ENCODE measurements around the gene DNAJB5. TPM values are rescaled to one million over a fixed set of nuclear protein-coding genes. Genes with fewer than 3 reads are reported as not detected.

The DNAJB5 gene
- total and polyA plus RNA-seq, 2 donors, result 4.1 to 13.4 TPM

GRCh38 chr9:34988218-34989002 lies 1.1 kb upstream of the DNAJB5 start:
- Histone ChIP-seq H3K4me3 (ENCODE audit: low read length in 2 of 2) (peak overlapping the region; percentile 73 to 83), H3K9me3 (ENCODE audit: control insufficient read depth in 2 of 2, insufficient read depth in 1 of 2, low read length in 1 of 2) (no peaks in the 10 kb centered on the region), H3K4me1 (ENCODE audit: control insufficient read depth in 2 of 2, insufficient read depth in 2 of 2, low read length in 2 of 2) (peaks cover 27 to 66% of the 10 kb centered on the region in 2 donors), H3K27me3 (ENCODE audit: control insufficient read depth in 2 of 2, insufficient read depth in 1 of 2, low read length in 1 of 2) (peaks cover 0 to 8% of the 10 kb centered on the region in 2 donors), H3K27ac (ENCODE audit: low read depth in 1 of 2, low read length in 1 of 2) (peak overlapping the region; percentile 58 to 73), H3K36me3 (ENCODE audit: control insufficient read depth in 2 of 2, insufficient read depth in 2 of 2, low read length in 1 of 2) (no peaks in the 10 kb centered on the region)
- DNase-seq (ENCODE audit: low read depth in 6 of 9, low spot score in 9 of 9), result peak in 2 of 9 donors; percentile 32 to 63
- 24% methylated on average over 25 of the region's 25 CpGs for WGBS

- Histone ChIP-seq H3K4me1 (ENCODE audit: control insufficient read depth in 2 of 2, insufficient read depth in 2 of 2, low read length in 2 of 2) (peaks cover 20 to 64% of the 10 kb centered on the region in 2 donors), H3K27ac (ENCODE audit: low read depth in 1 of 2, low read length in 1 of 2) (peak overlapping the region; percentile 66 to 79), H3K9me3 (ENCODE audit: control insufficient read depth in 2 of 2, insufficient read depth in 1 of 2, low read length in 1 of 2) (no peaks in the 10 kb centered on the region), H3K36me3 (ENCODE audit: control insufficient read depth in 2 of 2, insufficient read depth in 2 of 2, low read length in 1 of 2) (peaks cover 0 to 2% of the 10 kb centered on the region in 2 donors), H3K4me3 (ENCODE audit: low read length in 2 of 2) (peak overlapping the region; percentile 73 to 75), H3K27me3 (ENCODE audit: control insufficient read depth in 2 of 2, insufficient read depth in 1 of 2, low read length in 1 of 2) (peaks cover 0 to 8% of the 10 kb centered on the region in 2 donors)
- WGBS, result 20% methylated on average over 39 of the region's 39 CpGs
- peak in 2 of 9 donors; percentile 42 to 56 for DNase-seq (ENCODE audit: low read depth in 6 of 9, low spot score in 9 of 9)
Measured at GRCh38 chr9:34989946-34990635, 546 bp downstream of the DNAJB5 start.

- 85% methylated on average over 7 of the region's 7 CpGs for WGBS
- H3K4me1 ChIP-seq (ENCODE audit: control insufficient read depth in 2 of 2, insufficient read depth in 2 of 2, low read length in 2 of 2), result peaks cover 17 to 54% of the 10 kb centered on the region in 2 donors
- no peak overlapping the region for H3K4me3 ChIP-seq (ENCODE audit: low read length in 2 of 2)
- H3K9me3 ChIP-seq (ENCODE audit: control insufficient read depth in 2 of 2, insufficient read depth in 1 of 2, low read length in 1 of 2), result no peaks in the 10 kb centered on the region
- no peak overlapping the region for H3K27ac ChIP-seq (ENCODE audit: low read depth in 1 of 2, low read length in 1 of 2)
- peaks cover 0 to 8% of the 10 kb centered on the region in 2 donors for H3K27me3 ChIP-seq (ENCODE audit: control insufficient read depth in 2 of 2, insufficient read depth in 1 of 2, low read length in 1 of 2)
- DNase-seq (ENCODE audit: low read depth in 6 of 9, low spot score in 9 of 9), result no peak
- peaks cover 2 to 3% of the 10 kb centered on the region in 2 donors for H3K36me3 ChIP-seq (ENCODE audit: control insufficient read depth in 2 of 2, insufficient read depth in 2 of 2, low read length in 1 of 2)
Measured at GRCh38 chr9:34990908-34991606, 1.5 kb downstream of the DNAJB5 start.

DNA sequence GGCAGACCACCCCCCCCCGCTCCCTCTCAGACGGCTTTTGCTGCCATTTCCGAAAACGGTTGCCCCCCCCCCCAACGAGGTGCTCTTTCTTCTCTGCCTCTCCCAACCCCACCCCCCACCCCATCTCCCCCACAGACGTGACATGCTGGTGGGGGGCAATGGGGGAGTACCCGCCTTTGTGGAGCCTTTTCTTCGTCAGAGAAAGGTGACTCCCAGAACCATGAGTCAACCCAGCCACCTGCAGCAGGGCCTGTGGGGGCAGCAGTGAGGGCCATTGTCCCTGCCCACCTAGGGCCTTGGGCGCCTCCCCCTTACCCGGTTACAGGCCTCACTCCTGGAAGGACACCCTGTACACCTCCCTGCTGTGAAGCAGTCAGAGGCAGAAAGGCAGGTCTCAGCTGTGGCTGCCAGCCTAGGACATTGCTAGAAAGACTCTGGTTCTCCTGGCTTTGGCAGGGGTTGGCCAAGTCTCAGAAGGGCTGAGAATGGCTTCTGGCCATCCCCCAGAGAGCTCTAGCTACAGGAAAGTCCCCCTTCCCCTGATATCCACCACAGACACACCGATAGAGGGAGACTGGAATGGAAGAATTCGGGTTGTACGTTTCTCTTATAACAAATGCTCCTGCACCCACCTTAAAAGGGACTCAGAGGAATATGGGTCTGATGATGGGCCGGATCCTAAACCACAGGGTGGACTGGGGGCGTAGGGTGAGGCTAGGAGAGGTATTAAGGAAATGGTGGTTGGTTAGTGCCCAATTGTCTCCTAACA lies 2.2 kb downstream of the DNAJB5 start:
- no peak overlapping the region for H3K4me3 ChIP-seq (ENCODE audit: low read length in 2 of 2)
- no peak for DNase-seq (ENCODE audit: low read depth in 6 of 9, low spot score in 9 of 9)
- no peaks in the 10 kb centered on the region for H3K9me3 ChIP-seq (ENCODE audit: control insufficient read depth in 2 of 2, insufficient read depth in 1 of 2, low read length in 1 of 2)
- peaks cover 10 to 47% of the 10 kb centered on the region in 2 donors for H3K4me1 ChIP-seq (ENCODE audit: control insufficient read depth in 2 of 2, insufficient read depth in 2 of 2, low read length in 2 of 2)
- peaks cover 0 to 8% of the 10 kb centered on the region in 2 donors for H3K27me3 ChIP-seq (ENCODE audit: control insufficient read depth in 2 of 2, insufficient read depth in 1 of 2, low read length in 1 of 2)
- peak overlapping the region in 1 of 2 donors; percentile 46 for H3K27ac ChIP-seq (ENCODE audit: low read depth in 1 of 2, low read length in 1 of 2)
- peaks cover 2 to 10% of the 10 kb centered on the region in 2 donors for H3K36me3 ChIP-seq (ENCODE audit: control insufficient read depth in 2 of 2, insufficient read depth in 2 of 2, low read length in 1 of 2)
- WGBS, result 86% methylated on average over 15 of the region's 15 CpGs

DNA sequence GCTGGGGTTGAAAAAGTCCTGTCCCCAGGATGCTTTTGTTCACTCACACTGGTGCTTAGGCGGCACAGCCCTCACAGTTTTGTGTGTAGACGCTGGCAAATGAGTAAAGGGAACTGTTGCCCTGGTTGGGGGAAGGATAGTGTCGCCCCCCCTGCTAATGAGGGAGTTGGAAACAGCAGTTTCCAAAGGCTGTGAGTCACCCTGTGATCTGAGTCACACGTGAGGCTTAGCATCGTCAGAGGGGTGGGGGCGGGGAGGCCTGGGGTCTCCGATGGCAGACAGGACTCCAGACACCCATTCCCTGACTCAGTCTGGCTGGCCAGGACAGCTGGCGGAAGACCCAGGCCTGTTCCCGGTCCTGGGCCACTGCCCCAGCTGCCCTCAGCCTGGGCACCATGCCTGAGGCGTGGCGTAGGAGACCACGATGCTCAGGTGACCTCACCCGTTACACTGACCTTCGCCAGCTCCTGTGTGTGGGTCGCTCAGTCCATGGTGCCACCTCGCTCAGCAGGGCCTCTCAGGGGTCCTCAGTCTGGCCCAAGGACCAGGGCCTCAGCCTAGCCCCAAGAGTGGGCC lies 2.9 kb downstream of the DNAJB5 start:
- DNase-seq (ENCODE audit: low read depth in 6 of 9, low spot score in 9 of 9), result no peak
- Histone ChIP-seq H3K36me3 (ENCODE audit: control insufficient read depth in 2 of 2, insufficient read depth in 2 of 2, low read length in 1 of 2) (peaks cover 2 to 13% of the 10 kb centered on the region in 2 donors), H3K4me1 (ENCODE audit: control insufficient read depth in 2 of 2, insufficient read depth in 2 of 2, low read length in 2 of 2) (peaks cover 5 to 42% of the 10 kb centered on the region in 2 donors), H3K9me3 (ENCODE audit: control insufficient read depth in 2 of 2, insufficient read depth in 1 of 2, low read length in 1 of 2) (no peaks in the 10 kb centered on the region), H3K4me3 (ENCODE audit: low read length in 2 of 2) (no peak overlapping the region), H3K27me3 (ENCODE audit: control insufficient read depth in 2 of 2, insufficient read depth in 1 of 2, low read length in 1 of 2) (peaks cover 0 to 8% of the 10 kb centered on the region in 2 donors), H3K27ac (ENCODE audit: low read depth in 1 of 2, low read length in 1 of 2) (peak overlapping the region in 1 of 2 donors; percentile 46)
- WGBS, result 93% methylated on average over 16 of the region's 16 CpGs

DNA sequence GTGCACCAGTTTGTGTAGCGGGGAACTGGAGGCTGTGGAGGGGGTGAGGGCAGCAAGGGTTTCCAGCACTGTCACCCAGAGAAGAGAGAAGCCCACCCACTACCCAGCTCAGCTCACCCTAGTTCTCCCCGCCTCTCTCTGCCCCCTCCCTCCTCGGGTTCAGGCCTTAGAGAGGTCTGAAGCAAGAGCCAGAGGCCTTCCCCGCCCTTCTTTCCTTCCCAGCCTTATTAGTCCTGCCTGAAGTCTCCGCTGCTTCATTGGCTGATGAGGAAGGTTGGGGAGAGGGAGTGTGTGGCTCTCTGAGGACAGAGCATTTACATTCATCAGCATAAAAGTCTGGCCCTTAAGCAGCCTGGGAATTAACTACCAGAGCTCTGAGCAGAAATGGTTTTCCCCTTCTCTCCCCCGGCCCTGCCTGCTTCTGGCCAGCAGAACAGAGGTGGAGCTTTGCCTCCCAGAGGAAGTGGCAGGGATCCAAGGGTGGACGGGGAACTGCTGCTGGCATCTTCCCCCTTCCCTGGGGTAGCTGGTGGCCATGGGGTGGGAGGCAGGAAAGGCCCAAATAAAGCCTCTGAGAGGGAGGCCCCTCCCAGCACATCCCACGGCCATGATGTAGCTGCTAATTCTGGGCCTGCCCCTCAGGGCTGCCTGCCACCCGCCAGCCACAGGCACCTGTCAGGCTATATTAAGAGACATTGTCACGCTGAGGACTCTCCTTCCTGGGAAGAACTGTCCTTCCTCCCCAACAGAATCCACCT lies 4.1 kb downstream of the DNAJB5 start:
- Histone ChIP-seq H3K36me3 (ENCODE audit: control insufficient read depth in 2 of 2, insufficient read depth in 2 of 2, low read length in 1 of 2) (peaks cover 2 to 13% of the 10 kb centered on the region in 2 donors), H3K27ac (ENCODE audit: low read depth in 1 of 2, low read length in 1 of 2) (peak overlapping the region in 1 of 2 donors; percentile 24), H3K4me1 (ENCODE audit: control insufficient read depth in 2 of 2, insufficient read depth in 2 of 2, low read length in 2 of 2) (peaks cover 3 to 39% of the 10 kb centered on the region in 2 donors), H3K27me3 (ENCODE audit: control insufficient read depth in 2 of 2, insufficient read depth in 1 of 2, low read length in 1 of 2) (peaks cover 0 to 8% of the 10 kb centered on the region in 2 donors), H3K9me3 (ENCODE audit: control insufficient read depth in 2 of 2, insufficient read depth in 1 of 2, low read length in 1 of 2) (no peaks in the 10 kb centered on the region), H3K4me3 (ENCODE audit: low read length in 2 of 2) (no peak overlapping the region)
- 85% methylated on average over 10 of the region's 10 CpGs for WGBS
- no peak for DNase-seq (ENCODE audit: low read depth in 6 of 9, low spot score in 9 of 9)

GRCh38 chr9:34994260-34994899 lies 4.8 kb downstream of the DNAJB5 start:
- 89% methylated on average over 4 of the region's 4 CpGs for WGBS

More at GRCh38 chr9:34994260-34994899, 4.8 kb downstream of the DNAJB5 start:
- peaks cover 0 to 8% of the 10 kb centered on the region in 2 donors for H3K27me3 ChIP-seq (ENCODE audit: control insufficient read depth in 2 of 2, insufficient read depth in 1 of 2, low read length in 1 of 2)
- no peak for DNase-seq (ENCODE audit: low read depth in 6 of 9, low spot score in 9 of 9)
- peaks cover 2 to 13% of the 10 kb centered on the region in 2 donors for H3K36me3 ChIP-seq (ENCODE audit: control insufficient read depth in 2 of 2, insufficient read depth in 2 of 2, low read length in 1 of 2)
- H3K27ac ChIP-seq (ENCODE audit: low read depth in 1 of 2, low read length in 1 of 2), result peak overlapping the region in 1 of 2 donors; percentile 24
- H3K4me1 ChIP-seq (ENCODE audit: control insufficient read depth in 2 of 2, insufficient read depth in 2 of 2, low read length in 2 of 2), result peaks cover 3 to 34% of the 10 kb centered on the region in 2 donors
- H3K9me3 ChIP-seq (ENCODE audit: control insufficient read depth in 2 of 2, insufficient read depth in 1 of 2, low read length in 1 of 2), result no peaks in the 10 kb centered on the region
- H3K4me3 ChIP-seq (ENCODE audit: low read length in 2 of 2), result no peak overlapping the region
